ENCODE data around the gene KRTAP19-1. TPM values are rescaled to one million over a fixed set of nuclear protein-coding genes. Genes with fewer than 3 reads are reported as not detected.

KRTAP19-1 gene
- total RNA-seq, 1 experiment from 2014 or later = not detected

GRCh38 chr21:30478004-30478403 lies 2.2 kb downstream of the KRTAP19-1 start:
- Mint-ChIP-seq H3K36me3 (ENCODE audit: insufficient read depth in 1 of 3, low read depth in 3 of 3) (no peaks in the 10 kb centered on the region), H3K27ac (no peak overlapping the region), H3K4me1 (no peaks in the 10 kb centered on the region), H3K27me3 (ENCODE audit: low read depth) (no peaks in the 10 kb centered on the region), H3K9me3 (no peaks in the 10 kb centered on the region), H3K4me3 (no peak overlapping the region)
- Histone ChIP-seq H2BK12ac (ENCODE audit: insufficient read length, low read depth, low read length) (no peak overlapping the region), H4K8ac (replicated peaks; ENCODE audit: insufficient read length, low read depth, low read length) (no peak overlapping the region), H3T11ph (ENCODE audit: low read length) (no peak overlapping the region), H3K9me3 (ENCODE audit: control insufficient read depth, low read depth, low read length) (no peaks in the 10 kb centered on the region), H3K23ac (ENCODE audit: insufficient read length, low read depth, low read length) (no peak overlapping the region), H2BK15ac (ENCODE audit: low read depth, low read length) (no peak overlapping the region), H4K91ac (ENCODE audit: insufficient read length, low read depth, low read length) (no peak overlapping the region), H3K4me2 (ENCODE audit: insufficient read depth, insufficient read length, low read length) (no peak overlapping the region), H3K79me1 (ENCODE audit: insufficient read depth, low read depth, low read length, poor library complexity, severe bottlenecking) (no peaks in the 10 kb centered on the region), H2BK20ac (ENCODE audit: low read depth, low read length, poor library complexity, severe bottlenecking) (no peak overlapping the region), H3K14ac (ENCODE audit: insufficient read depth, low read length) (no peak overlapping the region), H3K79me2 (ENCODE audit: insufficient read depth, low read length) (no peaks in the 10 kb centered on the region), H3K27me3 (ENCODE audit: insufficient read depth, low read length) (no peaks in the 10 kb centered on the region), H3K23me2 (ENCODE audit: insufficient read length, low read depth, low read length, poor library complexity, severe bottlenecking) (no peaks in the 10 kb centered on the region), H2AK5ac (ENCODE audit: insufficient read length, low read length) (no peak overlapping the region), H3K9ac (ENCODE audit: extremely low read depth, insufficient read length, low read length) (no peak overlapping the region), H2BK5ac (ENCODE audit: insufficient read length, low read length) (no peak overlapping the region), H2BK120ac (ENCODE audit: low read depth, low read length, poor library complexity, severe bottlenecking) (no peak overlapping the region), H3K27ac (ENCODE audit: insufficient read length, low read depth, low read length) (no peak overlapping the region), H4K20me1 (ENCODE audit: control insufficient read depth, insufficient read depth, insufficient read length) (no peaks in the 10 kb centered on the region), H3K56ac (ENCODE audit: insufficient read length, low read depth, low read length) (no peak overlapping the region), H3K4me1 (ENCODE audit: insufficient read depth, low read length) (no peaks in the 10 kb centered on the region), H3K4ac (ENCODE audit: low read depth, low read length) (no peak overlapping the region), H3K18ac (ENCODE audit: insufficient read length, low read depth, low read length) (no peak overlapping the region), H2AFZ (ENCODE audit: low read length) (peak overlapping the region; percentile 8), H4K5ac (ENCODE audit: insufficient read length, low read depth, low read length) (no peak overlapping the region)
- no CpG with 5 or more reads among the region's 3 CpGs for WGBS (ENCODE audit: extremely low coverage, insufficient read length, low lambda C conversion rate)
- TF ChIP-seq CTCF (conservative IDR thresholded peaks at IDR 0.05) = no peak
- DNase-seq = no peak

Measured in H9 (cell line).